Measurements from ENCODE around the gene ITGA5.

- no peak for TF ChIP-seq CTCF (IDR thresholded peaks at IDR 0.05)
- no peak for TF ChIP-seq EP300 (IDR thresholded peaks at IDR 0.05; ENCODE audit: low read depth)
- TF ChIP-seq POLR2A (IDR thresholded peaks at IDR 0.05), result no peak
Observed at GRCh38 chr12:54375259-54375579, 43.8 kb downstream of the ITGA5 start.

All from transverse colon (tissue), 3 donors.